Suprapubic skin (tissue), 4 donors: ENCODE measurements around the gene EXOSC2.

Experiments
- CTCF ChIP-seq, 2 donors: fragments of 200-600 bp in 1 of 2; fragments of 450-650 bp in 1 of 2; sonication (generic) in 1 of 2; IDR thresholded peaks; one replicate each; pipeline ENCODE4 v1.5.1; 2016 to 2019; ENCODE audit warnings: antibody characterized with exemption in 2 of 2, mild to moderate bottlenecking in 1 of 2, moderate library complexity in 1 of 2
- POLR2A ChIP-seq, 2 donors: fragments of 450-650 bp; IDR thresholded peaks; one replicate each; pipeline ENCODE4 v1.6.1; 2017; ENCODE audit warnings: antibody characterized with exemption in 2 of 2, mild to moderate bottlenecking in 2 of 2, moderate library complexity in 2 of 2
- POLR2AphosphoS5 ChIP-seq, 3 donors: sonication (generic); formaldehyde crosslinking; IDR thresholded peaks; one replicate each; pipeline ENCODE4 v1.6.1; 2017; ENCODE audit warnings: antibody characterized with exemption in 3 of 3

GRCh38 chr9:130751631-130752355 lies 58.2 kb downstream of the EXOSC2 start:
- no peak for TF ChIP-seq CTCF (IDR thresholded peaks at IDR 0.05)
- no peak for TF ChIP-seq POLR2A (IDR thresholded peaks at IDR 0.05)
- TF ChIP-seq POLR2AphosphoS5 (IDR thresholded peaks at IDR 0.05): no peak
